ENCODE measurements around the gene MBTPS1.

MBTPS1 gene

GRCh38 chr16:84071121-84071520 is 45.6 kb downstream of the MBTPS1 start:
- no peak for DNase-seq

DNA sequence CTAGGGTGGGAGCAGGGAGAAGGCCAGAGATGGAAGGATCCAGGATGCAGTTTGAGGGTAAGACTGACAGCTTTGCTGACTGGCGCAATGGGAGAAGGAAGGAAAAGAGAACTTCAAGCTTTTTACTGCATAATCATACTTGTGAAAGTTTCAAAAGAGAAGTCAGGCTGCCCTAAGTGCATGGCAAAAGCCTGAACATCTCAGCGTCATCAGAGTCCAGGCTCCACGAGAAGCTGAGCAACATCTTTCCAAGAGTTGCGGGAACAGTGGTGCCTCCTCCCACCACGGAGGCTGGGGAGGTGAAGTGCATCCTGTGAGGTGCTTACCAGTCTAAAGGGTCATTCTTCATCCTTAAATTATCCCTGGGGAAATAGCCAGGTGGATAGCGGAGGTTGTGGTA is 47.2 kb downstream of the MBTPS1 start:
- DNase-seq = no peak

- DNase-seq = no peak
These were observed 47.8 kb downstream of the MBTPS1 start for GRCh38 chr16:84068783-84069462.

- no peak for DNase-seq
These were observed 48.7 kb downstream of the MBTPS1 start for GRCh38 chr16:84068041-84068440.

DNA sequence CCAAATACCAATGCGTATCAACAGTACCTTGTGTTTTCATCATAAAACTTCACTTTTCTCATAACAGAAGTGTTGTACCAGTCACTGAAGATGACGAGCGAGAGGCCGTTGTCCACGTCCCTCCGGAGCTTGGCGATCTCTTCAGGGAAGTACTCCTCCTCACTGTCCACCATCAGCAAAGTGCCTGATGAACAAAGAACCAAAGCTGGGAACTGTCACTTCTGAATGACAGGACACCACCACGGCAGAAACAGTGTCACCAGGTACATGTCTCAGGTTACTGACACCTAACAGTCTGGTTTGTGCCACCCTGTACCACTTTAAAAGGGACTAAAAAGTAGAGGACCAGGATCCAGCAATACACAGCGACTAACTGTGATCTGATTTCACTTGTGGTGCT is 49.1 kb downstream of the MBTPS1 start:
- no peak for DNase-seq

GRCh38 chr16:84065536-84066132 is 51.1 kb downstream of the MBTPS1 start:
- DNase-seq = no peak

GRCh38 chr16:84063980-84064379 is 52.8 kb downstream of the MBTPS1 start:
- DNase-seq = no peak

GRCh38 chr16:84062734-84063640 is 53.8 kb downstream of the MBTPS1 start:
- peak; percentile 4 for DNase-seq

DNA sequence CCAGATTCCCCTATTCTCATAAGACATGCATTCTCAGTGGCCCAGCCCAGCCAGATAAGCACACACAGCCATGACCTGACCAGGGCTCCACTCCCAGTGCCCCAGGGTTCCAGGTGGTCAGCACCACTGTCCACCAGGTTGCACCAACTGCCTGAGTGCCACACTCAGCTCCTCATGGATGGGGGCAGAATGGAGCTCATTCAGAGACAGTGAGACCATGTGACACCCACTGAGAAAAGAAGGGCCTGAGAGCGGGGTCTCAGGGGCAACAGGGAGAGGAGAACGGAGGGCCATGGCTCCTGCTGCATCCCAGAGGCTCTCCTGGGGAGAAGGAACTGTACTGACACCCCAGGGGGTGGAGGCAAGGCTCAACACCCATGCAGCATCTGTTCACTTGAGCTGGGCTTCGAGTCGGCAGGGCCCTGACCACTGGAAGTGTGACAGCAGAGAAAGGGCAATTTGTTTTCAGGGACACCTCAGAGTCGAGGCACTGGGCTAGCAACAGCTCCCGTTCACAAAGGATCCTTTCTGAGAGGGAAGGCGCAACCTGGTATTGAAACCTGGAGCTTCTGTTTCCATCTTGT is 55.4 kb downstream of the MBTPS1 start:
- no peak for DNase-seq

DNA sequence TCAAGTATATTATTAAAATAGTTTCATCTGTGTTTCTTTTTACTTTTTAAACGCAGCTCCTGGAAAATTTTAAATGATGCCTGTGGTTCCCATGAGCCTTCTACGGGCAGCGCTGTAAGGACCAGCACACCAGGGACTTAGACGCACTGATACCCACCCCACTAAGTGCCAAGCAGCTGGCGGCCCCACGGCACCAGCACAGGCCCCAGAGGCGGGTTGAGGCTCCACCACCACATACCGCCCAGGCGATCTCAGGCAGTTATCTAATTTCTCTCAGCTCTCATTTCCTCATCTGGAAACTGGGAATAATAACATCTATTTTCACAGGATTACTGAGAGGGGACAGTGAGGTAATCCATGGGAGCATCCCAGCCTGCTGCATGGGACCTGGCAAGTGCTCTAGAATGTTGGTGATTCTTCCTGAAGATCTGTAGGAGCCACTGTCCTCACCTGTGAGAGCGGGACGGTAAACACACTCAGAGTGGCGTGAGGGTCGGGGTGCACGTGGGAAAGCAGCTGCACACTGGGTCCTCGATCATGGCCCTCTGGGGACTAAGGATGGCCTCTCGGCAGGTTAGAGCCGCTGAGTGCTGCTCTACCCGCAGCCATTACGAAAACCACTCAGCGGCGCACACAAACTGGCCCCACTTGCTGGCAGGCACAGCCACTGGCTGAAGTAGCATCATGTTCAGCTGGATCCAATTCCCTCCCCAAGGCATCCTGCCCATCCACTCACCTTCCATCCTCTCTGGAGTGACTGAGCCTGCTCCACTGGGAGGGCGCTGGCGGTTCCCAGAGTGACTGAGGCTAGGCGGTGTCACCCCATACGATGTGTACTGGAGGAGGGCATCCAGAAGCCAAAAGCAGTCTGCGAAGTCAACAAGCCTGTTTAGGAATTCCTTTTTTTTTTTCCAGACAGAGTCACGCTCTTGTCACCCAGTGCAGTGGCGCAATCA is 56.5 kb downstream of the MBTPS1 start:
- DNase-seq = no peak

DNA sequence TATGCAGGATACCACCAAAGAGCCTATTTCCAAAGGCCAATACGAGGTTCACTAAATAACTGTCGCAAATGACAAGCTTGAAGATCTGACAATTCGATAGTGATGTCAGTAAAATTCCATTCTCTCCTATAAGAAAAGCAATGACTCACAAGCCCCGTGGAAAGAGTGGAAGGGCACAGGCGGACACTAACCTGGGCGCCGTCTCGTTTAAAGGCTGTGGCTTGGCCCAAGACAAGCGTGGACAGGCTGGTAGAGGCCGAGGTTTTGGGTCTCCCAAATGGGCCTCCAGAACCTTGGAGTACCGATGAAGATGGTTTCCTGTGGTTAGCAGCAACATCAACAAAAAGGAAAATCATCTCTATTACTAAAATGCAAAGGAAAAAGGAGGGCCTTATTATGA is 57.6 kb downstream of the MBTPS1 start:
- DNase-seq = no peak

- DNase-seq = no peak
These were observed 58.1 kb downstream of the MBTPS1 start for GRCh38 chr16:84058664-84059063.

DNA sequence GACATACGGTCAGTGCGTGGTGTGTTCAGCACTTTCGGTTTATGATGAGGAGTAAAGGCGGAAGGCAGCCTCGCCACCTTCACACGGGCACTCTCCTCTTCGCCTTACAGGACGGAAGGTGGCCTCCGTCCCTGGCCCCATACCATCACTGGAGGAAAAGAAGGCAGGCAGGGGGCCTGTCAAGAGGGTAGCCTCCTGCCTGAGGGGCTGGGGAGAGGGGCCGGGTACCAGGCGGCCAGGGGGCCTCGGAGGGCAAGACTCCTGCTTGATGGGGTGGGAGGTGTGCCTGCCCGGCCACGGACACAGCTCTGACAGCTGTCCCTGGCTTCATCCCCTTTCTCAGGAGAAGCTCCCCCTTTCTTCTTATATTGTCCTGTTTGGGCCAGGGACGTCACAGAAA is 58.5 kb downstream of the MBTPS1 start:
- DNase-seq = no peak

DNA sequence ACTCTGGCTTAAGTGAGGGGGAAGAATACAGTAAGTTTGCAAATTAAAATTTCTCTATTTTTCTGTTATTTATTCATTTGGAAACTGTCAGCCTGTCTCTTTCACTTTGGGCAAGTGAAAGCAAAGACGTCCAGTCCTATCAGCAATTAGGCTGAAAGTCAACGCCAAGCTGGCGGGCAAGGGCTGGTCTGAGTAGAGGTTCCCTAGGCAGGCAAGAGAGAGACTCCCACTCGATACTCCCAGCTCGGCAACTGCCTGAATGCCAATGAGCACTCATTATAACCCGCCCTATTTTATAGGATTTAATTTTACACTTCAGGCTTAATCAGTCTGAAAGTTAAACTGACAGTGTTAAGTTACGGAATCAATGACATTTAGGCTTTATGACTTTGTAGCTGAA is 59.8 kb downstream of the MBTPS1 start:
- DNase-seq = no peak

GRCh38 chr16:84055801-84056634 is 60.7 kb downstream of the MBTPS1 start:
- DNase-seq = no peak

DNA sequence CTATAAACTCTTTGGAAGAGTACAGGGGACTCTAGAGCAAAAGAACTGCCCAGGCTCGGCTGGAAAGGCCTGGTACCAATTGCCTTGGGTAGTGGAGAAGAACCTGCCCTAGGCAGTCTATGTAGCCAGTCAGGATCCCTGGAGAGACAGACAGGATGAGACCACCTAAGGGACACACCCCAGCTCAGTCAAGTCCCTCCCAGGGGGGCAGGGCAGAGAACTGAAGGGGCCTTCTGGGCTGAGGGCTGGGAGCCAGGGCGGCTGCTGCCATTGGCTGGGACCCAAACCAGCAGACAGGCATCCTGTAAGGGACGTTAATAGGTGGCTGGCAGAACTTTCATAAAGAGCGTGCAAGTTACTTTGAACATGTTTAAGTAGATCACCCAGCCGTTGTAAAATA is 61.4 kb downstream of the MBTPS1 start:
- DNase-seq = no peak

- DNase-seq = no peak
These were observed 61.8 kb downstream of the MBTPS1 start for GRCh38 chr16:84054916-84055315.

- DNase-seq = no peak
These were observed 62.5 kb downstream of the MBTPS1 start for GRCh38 chr16:84054271-84054670.

DNA sequence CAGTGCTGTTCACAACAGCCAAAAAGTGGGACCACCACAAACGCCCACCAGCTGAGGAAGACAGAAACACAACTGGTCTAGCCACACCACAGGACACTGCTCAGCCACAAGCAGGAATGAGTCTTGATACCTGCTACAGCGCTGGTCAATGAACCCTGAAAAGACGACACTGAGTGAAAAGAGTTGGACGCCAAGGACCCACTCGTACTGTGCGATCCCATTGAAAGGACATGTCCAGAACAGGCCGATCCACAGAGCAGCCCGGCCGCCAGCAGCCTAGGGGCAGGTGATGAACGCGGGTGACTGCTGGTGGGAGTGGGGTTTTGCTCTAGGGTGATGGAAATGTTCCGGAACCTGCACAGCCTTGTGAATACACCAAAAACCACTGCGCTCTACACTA is 63.5 kb downstream of the MBTPS1 start:
- DNase-seq = no peak

- no peak for DNase-seq
These were observed 64.6 kb downstream of the MBTPS1 start for GRCh38 chr16:84052071-84052622.

GRCh38 chr16:84050316-84050715 is 66.4 kb downstream of the MBTPS1 start:
- no peak for DNase-seq
